ENCODE results near the gene ACP2.

- TF ChIP-seq SP1 (IDR thresholded peaks at IDR 0.05) (no peak), HDGF (IDR thresholded peaks at IDR 0.05; ENCODE audit: borderline replicate concordance) (no peak), BHLHE40 (IDR thresholded peaks at IDR 0.05; ENCODE audit: borderline replicate concordance) (no peak), FOXM1 (IDR thresholded peaks at IDR 0.05; ENCODE audit: borderline replicate concordance) (no peak), NFRKB (IDR thresholded peaks at IDR 0.05) (no peak), SUZ12 (IDR thresholded peaks at IDR 0.05) (no peak)
These were observed 10.8 kb upstream of the ACP2 start for GRCh38 chr11:47259232-47259977.
